ENCODE measurements around the gene CRABP1.

DNA sequence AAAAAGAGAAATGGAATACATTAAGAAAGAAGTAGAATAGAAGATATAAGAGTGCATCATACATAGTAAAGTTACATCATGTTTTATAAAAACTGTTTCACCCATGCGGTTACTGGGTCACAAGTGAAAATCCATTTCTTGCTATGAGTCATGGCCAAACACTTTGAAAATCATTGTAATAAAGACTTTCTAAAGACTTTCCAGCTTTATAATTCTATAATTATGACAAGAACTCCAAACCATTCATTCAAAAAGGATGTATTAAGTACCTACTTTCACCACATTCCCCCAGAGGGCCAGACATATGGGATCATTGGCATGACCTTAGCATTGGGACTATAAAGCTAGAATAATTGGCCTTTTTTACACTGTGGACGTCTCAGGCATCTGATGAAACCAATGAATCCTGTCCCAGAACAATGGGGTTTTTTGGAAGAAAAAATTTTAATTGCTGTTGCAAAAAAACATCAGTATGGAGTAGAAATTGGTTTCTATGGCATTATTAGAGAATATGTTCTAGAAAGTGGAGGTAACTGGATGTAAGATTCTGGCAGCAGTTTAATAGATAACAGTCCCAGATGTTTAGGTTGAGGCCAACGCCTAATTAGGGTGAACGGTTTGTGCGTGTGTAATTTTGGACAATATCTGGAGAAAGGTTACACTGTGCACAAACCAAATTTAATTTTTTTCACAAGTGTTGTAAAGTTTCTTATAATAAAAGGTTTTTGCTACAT, 37.4 kb upstream of the CRABP1 start:
- TF ChIP-seq POLR2AphosphoS5 (IDR thresholded peaks at IDR 0.05; ENCODE audit: low read depth, low read length) (no peak), SIN3A (IDR thresholded peaks at IDR 0.05; ENCODE audit: borderline replicate concordance, insufficient read depth, low read length) (no peak), TAF1 (IDR thresholded peaks at IDR 0.05; ENCODE audit: borderline replicate concordance, insufficient read depth, low read length) (no peak), FOXP2 (optimal IDR thresholded peaks at IDR 0.05; ENCODE audit: borderline replicate concordance, extremely low read depth, extremely low read length, insufficient read depth) (no peak)
- TF ChIP-seq, protein P1, sequence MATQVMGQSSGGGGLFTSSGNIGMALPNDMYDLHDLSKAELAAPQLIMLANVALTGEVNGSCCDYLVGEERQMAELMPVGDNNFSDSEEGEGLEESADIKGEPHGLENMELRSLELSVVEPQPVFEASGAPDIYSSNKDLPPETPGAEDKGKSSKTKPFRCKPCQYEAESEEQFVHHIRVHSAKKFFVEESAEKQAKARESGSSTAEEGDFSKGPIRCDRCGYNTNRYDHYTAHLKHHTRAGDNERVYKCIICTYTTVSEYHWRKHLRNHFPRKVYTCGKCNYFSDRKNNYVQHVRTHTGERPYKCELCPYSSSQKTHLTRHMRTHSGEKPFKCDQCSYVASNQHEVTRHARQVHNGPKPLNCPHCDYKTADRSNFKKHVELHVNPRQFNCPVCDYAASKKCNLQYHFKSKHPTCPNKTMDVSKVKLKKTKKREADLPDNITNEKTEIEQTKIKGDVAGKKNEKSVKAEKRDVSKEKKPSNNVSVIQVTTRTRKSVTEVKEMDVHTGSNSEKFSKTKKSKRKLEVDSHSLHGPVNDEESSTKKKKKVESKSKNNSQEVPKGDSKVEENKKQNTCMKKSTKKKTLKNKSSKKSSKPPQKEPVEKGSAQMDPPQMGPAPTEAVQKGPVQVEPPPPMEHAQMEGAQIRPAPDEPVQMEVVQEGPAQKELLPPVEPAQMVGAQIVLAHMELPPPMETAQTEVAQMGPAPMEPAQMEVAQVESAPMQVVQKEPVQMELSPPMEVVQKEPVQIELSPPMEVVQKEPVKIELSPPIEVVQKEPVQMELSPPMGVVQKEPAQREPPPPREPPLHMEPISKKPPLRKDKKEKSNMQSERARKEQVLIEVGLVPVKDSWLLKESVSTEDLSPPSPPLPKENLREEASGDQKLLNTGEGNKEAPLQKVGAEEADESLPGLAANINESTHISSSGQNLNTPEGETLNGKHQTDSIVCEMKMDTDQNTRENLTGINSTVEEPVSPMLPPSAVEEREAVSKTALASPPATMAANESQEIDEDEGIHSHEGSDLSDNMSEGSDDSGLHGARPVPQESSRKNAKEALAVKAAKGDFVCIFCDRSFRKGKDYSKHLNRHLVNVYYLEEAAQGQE (IDR thresholded peaks at IDR 0.05; ENCODE audit: insufficient read depth in 1 of 2, low read depth in 2 of 2, low read length in 2 of 2): no peak
